ENCODE data around the gene SEPTIN10. TPM values are rescaled to one million over a fixed set of nuclear protein-coding genes. Genes with fewer than 3 reads are reported as not detected.
A peak's percentile ranks its signal among the peaks of the same experiment; 100 is the strongest.
"Not testable (repeated sequence)": the region's sequence is repeated elsewhere in the genome, so short reads cannot be mapped to it uniquely, and the experiment has no call there.

SEPTIN10 gene
- total RNA-seq, 1 donor from 2014 or later, result 89.9 TPM

DNA sequence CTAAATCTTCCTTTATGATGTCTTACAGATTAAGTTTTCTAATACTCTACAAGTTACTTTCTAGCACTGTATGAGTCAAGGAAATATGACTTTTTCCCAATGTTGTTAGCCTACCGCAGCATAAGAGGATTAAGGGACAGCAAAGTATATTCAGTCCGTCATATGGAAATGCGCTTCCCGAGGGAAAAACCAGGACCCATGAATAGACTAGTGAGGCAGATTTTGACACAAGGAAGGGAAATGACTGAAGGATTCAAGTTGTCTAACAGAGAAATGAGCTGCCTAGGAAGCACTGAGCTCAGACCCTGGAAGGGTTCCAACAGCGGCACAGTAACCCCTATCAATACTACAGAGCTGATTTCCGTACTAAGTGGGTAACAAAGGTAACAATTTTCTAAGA is 12.0 kb downstream of the SEPTIN10 start:
- peak; percentile 30 for DNase-seq

DNA sequence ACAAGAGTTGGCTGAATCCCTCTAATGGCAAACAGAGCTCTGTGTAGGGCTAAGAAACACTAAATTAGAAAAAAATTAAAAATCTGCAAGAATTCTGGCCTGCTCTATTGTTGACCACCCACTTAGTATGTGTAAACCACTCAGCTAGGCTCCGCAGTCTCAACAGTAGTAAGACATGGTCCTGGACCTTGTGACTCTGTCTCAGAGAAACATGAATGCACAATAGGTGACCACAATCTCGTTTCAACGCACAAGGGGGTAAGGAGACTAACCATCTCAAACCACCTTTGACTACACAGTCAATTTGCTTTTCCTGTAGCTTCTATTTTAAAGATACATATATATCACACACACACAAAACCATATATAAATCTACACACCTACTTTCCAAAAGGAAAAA is 16.5 kb downstream of the SEPTIN10 start:
- DNase-seq, result no peak

DNA sequence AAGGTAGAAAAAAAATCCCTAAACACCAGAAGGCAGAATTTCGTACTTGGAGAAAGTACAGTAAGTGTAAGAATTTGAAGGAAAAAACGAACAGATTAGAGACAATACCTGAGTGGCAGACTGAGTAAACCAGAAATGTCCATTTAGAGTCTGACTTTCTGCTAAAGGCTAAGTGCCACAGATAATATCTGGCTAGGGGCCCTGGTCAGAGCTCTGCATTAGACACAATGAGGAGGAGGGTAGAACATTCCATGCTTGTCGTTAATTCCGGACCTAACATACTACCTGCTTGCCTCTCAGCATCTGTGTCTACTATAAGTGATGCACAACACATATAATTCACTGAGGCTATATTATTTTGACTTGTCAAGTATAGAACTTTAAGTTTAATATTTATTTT is 18.1 kb downstream of the SEPTIN10 start:
- no peak for DNase-seq

DNA sequence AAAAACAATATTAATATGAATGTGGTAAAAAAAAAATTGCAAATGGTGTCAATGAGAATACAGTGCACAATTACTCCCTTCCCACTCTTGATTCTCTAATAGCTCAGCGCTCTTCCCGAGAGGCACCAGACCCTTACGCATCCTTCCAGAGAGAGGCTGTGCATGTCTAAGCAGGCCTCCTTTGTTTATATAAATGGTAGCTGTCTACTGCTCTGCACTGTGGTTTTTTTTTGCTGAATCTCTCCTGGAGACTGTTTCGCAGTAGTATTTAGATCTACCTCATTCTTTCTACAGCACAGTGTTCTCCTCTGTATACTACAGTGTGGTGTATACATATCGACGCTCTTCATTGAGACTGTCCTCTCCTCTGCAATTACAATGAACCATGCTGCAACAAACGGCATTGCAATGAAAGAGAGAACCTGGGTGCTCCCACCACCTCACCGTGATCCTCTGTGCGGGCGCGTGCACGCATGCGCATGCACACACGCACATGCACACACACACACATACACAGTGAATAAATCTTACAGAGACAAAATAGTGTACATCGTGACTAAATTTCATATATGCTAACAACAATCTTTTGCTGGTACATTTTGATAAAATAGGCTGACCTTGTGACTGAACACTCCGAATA is 19.4 kb downstream of the SEPTIN10 start:
- no peak for DNase-seq

DNA sequence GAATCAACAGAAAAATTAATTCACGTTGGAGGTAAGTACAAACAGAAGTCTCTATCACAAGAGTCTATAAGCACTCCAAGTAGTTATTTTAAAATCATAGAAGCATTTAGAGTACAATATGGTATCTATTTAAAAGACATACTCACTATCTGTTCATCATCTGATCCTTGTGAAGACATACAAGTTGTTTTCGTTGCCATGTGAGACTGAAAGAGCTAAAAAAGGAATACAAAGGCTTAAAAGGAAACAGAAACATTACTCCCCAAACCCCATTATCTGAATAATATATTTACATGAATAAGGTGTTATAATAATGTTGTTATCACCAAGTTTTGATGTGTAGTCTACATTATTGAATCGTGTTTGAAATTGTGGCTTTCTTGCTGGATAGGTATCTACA is 20.9 kb downstream of the SEPTIN10 start:
- no peak for DNase-seq

DNA sequence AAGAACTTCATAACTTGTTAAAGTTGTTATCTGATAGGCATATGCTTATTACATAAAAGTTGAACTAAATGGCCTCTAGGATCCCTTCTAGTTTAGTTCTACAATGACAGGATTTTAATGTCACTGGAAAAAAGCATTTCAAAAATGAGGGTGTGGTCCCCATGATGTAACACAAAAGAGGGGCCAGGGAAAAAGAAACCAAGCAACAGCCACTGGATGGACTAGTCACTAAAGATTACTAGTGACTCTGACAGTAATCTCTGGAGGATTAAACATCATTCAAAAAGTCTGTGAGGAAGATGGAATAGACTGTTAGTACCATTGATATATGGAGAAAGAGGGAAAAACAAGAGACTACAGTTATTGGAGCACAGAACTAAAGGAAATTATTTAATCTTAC is 22.6 kb downstream of the SEPTIN10 start:
- no peak for DNase-seq

DNA sequence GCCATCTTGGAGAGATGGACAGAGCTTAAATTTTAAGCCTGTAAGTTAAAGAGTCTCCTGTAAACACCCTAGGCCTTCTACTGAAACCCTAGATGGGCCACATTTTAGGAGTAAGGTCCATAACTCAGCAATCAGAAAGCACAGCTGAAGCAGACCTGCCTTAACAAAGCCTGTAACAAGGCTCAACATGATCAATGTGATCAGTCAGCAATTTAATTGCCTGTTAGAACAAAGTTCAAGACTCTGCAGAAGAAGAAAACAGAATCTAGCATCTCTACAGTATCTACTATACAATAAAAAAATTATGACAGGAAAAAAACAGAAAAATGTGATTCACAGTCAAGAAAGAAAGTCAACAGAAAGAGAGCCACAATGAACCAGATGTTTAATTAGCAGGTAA is 27.1 kb downstream of the SEPTIN10 start:
- no peak for DNase-seq

DNA sequence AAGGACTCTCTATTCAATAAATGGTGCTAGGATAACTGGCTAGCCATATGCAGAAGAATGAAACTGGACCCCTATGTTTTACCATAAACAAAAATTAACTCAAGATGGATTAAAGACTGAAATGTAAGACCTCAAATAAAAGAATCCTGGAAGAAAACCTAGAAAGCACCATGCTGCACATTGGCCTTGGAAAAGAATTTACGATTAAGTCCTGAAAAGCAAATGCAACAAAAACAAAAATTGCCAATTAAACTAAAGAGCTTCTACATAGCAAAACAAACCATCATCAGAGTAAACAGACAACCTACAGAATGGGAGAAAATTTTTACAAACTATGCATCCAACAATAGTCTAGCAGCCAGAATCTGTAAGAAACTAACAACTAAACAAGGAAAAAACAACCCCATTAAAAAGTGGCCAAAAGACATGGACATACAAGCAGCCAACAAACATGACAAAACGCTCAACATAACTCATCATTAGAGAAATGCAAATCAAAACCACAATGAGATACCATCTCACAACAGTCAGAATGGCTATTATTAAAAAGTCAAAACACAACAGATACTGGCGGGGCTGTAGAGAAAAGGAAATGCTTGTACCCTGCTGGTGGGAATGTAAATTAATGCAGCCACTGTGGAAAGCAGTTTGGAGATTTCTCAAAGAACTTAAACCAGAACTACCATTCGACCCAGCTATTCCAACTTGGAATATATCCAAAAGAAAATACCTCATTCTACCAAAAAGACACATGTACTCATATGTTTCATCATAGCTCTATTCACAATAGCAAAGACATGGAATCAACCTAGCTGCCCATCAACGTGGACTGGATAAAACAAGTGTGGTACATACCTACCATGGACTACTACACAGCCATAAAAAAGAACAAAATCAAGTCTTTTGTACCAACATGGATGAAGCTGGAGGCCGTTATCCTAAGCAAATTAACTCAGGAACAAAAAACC is 30.6 kb downstream of the SEPTIN10 start:
- no peak for DNase-seq

DNA sequence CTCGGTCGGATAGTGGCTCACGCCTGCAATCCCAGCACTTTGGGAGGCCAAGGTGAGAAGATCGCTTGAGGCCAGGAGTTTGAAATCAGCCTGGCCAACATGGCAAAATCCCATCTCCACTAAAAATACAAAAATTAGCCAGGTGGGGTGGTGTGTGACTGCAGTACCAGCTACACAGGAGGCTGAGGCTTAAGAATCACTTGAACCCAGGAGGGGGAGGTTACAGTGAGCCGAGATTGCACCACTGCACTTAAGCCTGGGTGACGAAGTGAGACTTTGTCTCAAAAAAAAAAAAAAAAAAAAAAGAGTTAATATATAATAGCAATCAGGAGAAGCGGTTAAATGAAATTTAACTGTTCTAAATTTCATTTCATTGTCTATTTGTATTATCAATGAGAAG is 36.1 kb downstream of the SEPTIN10 start:
- DNase-seq, result not testable (repeated sequence)

DNA sequence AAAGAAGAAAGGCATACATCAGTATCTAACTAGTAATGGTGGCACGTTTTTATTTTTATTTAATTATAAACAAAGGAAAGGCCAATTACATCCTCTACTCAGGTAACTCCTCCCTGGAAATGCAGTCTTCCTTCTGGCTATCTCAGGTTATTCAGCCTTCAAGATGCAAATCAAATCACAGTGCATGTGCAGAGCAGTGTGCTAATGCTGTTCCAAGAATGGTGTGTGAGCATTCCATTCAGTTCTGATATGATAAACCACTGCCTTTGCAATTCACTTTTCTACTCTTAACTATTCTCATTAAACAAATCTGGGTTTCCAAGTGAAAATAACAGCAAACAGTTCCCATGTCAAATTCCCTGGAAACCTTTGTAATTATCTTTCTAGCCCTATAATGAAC is 38.4 kb downstream of the SEPTIN10 start:
- DNase-seq, result no peak

DNA sequence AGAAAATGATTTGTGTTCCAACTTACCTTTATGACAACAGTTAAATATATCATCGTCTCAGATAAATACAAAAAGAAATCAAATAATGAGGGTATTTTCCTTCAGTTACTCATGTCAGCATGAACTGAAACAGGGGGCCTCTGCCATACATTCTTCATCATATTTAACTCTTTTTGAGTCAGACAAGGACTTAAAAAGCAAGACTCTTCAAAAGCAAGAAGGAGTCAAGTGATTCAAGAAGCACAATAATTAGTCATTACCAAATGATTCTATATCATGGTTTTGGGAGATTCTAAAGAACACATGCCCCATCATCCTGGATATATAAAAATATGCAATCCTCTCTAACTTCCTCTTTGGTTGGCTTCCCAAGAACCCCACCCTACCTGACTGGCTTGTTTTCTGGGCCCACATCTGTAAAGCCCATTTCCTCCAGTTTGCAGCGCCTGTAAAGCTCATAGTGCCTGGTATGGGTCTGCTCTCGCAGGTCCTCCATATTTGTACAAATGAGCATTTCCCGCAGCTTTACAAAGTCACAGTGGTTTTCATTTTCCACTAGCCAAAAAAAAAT is 49.7 kb downstream of the SEPTIN10 start:
- DNase-seq, result no peak

DNA sequence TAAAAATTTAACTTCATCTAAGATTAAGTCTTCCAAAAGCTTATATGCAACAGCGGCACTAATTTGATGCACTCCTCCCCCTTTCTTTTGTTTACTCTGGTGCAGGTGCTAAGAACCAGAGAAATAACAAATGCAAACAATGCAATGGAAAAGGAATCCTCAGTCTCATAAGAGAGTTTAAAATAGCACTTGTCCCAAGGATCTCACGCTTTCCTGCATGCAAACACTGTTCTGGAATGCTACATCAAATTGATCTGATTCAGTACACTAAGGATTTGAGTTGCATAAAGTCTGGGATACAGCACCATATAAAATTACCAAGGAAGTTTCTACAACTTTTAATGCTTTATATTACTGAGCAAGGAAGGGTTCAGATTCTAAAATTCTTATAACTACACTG is 50.5 kb downstream of the SEPTIN10 start:
- DNase-seq, result no peak

DNA sequence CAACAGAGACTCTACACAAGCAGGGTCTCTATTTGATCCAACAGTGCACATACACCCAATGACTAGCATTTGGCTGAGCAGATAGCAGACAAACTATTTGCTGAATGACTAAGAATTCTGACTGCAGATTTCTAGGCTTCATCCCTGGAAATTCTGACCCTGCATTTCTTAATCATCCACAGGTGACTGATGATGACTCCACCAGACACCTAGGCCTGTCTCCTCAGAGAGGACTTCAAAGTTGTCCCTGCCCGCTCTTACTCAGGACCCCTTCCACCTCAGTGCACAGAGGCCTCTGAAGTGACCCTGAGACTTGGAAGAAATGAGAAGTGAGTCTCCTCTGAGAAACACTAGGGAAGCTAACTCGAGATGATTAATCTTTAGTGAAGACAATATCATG is 51.3 kb downstream of the SEPTIN10 start:
- no peak for DNase-seq

DNA sequence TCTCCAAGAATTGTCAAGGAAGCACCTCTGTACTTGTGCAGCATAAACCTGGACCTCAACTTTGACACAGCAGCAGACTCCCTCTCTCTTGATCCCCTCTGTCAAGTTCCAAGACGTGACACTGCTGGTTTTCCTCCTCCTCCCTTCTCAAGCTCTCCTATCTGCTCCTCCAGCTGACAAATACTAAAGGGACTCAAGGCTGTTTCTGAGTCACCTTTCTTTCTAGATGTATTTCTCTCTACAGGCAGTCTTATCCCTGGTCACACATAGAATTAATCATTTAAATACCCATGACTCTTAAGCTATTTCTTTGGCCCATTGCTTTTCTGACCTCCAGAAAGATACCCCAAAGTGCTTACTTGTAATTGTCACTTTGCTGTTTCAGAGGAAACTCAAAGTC is 53.5 kb downstream of the SEPTIN10 start:
- no peak for DNase-seq

DNA sequence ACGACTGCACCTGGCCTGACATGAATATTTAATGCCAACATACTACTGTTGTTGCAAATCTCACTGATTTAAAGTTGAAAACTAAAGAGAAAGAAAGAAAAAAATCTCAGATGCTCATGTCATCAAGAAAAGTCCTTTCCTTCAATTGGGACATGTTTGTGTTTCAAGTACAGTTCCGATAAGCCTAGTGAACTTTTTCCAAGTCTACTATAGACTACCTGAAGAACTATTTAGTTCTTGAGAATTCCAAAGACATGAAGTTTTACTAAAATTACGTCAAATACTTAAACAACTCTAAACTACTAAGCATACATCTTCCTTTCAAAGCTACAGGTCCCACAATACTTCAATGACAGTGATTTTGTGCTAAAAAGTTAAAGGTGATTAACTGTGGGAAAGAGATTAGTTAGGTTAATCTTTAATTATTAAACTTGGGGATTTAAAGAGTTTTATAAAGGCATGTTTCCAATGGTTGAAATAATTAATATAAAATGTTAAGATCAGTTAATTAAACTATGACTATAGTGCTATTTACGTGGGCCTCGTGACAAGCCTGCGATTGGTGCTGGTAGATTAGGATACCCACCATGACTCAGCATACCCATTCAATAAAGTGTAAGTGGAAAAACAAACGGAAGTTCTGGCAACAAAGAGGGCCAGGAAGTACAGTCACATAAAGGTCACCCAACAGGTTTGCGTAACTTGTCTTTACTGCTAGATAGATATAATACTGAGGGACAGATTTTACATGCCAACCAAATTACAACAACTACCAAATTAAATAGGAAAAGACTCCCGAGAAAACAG is 55.5 kb downstream of the SEPTIN10 start:
- no peak for DNase-seq

DNA sequence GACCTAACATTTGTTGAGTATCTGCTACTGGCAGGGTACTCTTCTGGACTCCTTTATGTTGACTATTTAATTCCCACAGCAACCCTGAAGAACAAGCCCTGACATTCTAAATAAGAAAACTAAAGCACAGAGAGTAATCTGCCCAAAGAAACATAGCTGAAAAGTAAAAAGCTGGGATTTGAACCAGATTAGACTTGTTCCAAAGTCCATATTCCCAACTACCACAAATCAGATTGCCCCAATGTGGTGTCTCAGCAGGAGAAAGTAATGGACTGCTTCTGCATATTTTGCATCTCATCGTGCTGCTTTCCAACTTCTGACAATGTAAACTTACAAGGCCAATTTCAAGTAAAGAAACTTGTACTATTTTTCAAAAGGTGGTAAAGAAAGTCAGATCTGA is 56.5 kb downstream of the SEPTIN10 start:
- no peak for DNase-seq

DNA sequence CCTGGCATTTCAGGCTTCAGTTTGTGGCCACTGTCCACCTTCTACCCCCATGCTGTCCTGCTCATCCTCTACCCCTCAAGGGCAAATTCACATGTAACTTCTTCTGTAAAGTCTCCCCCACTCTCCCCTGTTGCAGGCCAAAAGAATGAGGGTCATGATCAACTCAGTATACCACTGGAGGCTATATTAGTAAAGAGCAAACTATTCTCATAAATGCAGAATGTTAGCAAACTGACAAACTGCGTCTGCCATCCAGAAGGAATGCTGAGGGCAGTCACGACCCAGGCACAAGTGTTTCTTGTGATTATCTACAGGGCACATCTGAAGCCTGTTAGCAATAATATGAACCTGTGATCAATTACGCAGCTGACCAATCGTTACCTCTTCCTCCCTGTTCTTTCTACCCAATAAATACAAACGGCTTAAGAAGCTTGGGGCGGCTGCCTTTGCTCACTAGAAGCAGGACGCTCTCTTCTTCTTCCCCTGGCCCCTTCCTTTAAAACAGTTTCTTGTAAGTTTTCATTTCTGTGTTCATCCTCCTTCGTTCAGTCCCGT is 58.3 kb downstream of the SEPTIN10 start:
- no peak for DNase-seq

DNA sequence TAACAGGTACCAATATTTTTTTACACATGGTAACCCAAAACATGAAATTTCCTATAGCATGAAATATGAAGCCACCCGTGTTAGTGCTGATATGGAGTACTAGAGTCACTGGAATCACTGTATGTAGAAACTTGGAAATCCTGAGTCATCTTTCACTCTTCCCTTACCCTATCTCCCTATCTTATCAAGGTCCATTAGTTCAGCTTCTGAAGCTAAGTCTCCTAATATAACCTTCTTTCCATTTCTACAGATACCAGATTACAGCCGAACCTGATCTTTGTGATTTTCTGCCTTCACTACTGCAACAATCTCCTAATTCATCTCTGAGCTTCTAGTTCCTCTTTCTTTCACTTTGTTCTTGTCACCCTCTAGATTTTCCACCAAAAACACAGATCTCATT is 59.0 kb downstream of the SEPTIN10 start:
- DNase-seq, result no peak

DNA sequence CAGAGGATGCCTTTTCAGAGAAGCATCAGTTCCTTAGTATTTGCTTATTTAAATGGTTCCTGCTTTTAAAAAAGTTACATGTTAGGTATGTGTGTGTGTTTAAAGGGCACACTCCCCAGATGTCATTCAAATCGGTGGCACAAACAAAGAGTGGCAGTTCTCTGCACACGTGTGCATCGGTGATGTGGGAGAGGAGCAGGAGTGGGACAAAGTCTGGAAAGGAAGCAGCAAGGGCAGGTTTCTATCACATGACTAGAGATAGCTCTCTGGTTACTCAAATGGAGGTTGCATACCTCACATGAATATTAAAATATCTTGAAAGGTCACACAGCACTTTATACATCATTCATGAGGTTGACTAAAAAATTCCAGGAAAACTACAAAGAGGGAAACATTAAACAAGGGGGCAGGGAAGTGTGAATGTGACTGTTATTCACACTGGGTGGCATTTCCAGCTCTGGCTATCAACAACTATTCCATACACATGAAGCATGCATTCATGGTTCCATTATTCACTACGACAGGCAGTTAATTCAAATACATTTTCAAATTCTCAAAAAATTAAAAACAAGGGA is 64.7 kb downstream of the SEPTIN10 start:
- no peak for DNase-seq

DNA sequence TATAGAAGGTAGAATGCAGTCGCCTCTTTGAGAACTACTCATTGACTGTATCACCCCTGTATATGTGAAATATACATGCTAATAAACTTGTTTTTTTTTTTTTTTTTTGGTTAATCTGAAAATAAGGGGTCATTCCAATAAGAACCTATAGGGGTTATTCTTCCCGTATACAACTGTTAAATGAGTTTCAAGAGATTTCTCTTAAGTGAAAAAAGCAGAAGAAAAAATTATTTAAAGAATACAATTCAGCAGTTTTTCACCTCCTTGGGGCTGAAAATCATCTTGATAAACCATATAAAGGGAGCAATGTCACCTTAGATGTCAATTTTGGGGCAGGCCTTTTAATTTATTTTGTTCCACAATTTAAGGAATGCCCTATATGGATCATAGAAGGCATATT is 66.5 kb downstream of the SEPTIN10 start:
- no peak for DNase-seq

DNA sequence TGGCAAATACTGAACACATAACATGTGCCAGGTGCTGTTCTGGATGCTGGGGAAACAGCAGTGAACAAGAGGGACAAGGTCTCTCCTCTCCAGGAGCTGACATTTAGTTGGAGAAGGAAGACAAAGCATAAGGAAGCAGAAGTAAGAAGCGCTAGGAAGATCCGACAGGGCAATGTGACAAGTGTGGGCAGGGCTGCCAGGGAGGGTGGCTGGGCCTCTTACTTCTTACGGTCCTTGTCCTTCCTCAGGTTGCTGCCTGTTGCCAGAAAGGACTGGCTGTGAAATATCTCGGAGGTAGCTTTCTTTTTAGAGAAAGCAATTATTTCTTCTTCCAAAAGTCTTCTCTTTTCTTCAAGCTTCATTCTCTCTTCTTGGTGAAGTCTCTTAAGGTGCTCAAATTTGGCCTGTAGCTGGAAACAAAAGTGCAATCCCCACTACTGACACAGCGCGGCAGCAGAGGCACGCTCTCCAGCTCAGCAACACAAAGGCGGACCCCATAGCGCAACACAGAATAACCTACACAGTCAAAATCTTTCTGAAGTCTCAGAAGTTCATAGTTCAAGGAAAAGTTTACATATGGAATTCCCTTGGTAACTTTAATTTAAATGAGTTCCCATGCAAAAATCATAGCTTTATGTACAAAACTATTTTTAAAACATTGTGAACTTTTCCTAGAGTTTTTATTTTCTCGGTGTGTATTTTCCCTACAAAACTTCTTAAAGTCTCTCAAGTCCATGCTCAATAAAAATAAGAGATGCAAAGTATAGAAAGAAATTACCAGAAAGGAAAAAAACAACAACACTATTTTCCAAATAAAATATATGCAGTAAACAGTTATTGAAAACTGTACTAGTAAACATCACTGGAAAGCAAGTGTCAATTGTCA is 67.7 kb downstream of the SEPTIN10 start:
- peak; percentile 75 for DNase-seq

All from skin of body (tissue), 2 donors.